Fibroblast of pulmonary artery (primary cell): ENCODE measurements around the gene ME1.
A peak's percentile ranks its signal among the peaks of the same experiment; 100 is the strongest.

Experiments used
- DNase-seq: peaks from one replicate; pipeline ENCODE4 v3.0.0-alpha.2; 2010; ENCODE audit warnings: low read depth
- H3K4me3 ChIP-seq: replicated peaks from 2 replicates; pipeline ENCODE4 v1.5.1; 2011; ENCODE audit warnings: low read depth, mild to moderate bottlenecking, control low read depth, low read length, moderate library complexity
- CTCF ChIP-seq: IDR thresholded peaks from 2 replicates; pipeline ENCODE4 v1.5.1; 2011; ENCODE audit warnings: mild to moderate bottlenecking, control low read depth, low read length, inconsistent platforms; ENCODE audit errors: missing control alignments

The ME1 gene

GRCh38 chr6:83470587-83470986 is 39.7 kb upstream of the ME1 start:
- DNase-seq: no peak
- TF ChIP-seq CTCF: no peak
- no peak overlapping the region for H3K4me3 ChIP-seq

GRCh38 chr6:83470001-83470400 is 39.1 kb upstream of the ME1 start:
- DNase-seq: no peak
- no peak overlapping the region for H3K4me3 ChIP-seq
- TF ChIP-seq CTCF: no peak

- DNase-seq: no peak
These were observed 36.8 kb upstream of the ME1 start for GRCh38 chr6:83467620-83468036.

GRCh38 chr6:83466328-83466727 is 35.5 kb upstream of the ME1 start:
- DNase-seq: no peak

More at GRCh38 chr6:83467620-83468036, 36.8 kb upstream of the ME1 start:
- no peak for TF ChIP-seq CTCF
- H3K4me3 ChIP-seq: no peak overlapping the region

GRCh38 chr6:83464381-83465140 is 33.7 kb upstream of the ME1 start:
- no peak for DNase-seq
- no peak overlapping the region for H3K4me3 ChIP-seq
- no peak for TF ChIP-seq CTCF

More at GRCh38 chr6:83466328-83466727, 35.5 kb upstream of the ME1 start:
- H3K4me3 ChIP-seq: no peak overlapping the region
- no peak for TF ChIP-seq CTCF

GRCh38 chr6:83463886-83464285 is 33.0 kb upstream of the ME1 start:
- peak; percentile 20 for DNase-seq
- no peak for TF ChIP-seq CTCF

GRCh38 chr6:83462524-83462923 is 31.7 kb upstream of the ME1 start:
- no peak for TF ChIP-seq CTCF
- H3K4me3 ChIP-seq: no peak overlapping the region
- DNase-seq: no peak

More at GRCh38 chr6:83463886-83464285, 33.0 kb upstream of the ME1 start:
- H3K4me3 ChIP-seq: no peak overlapping the region
